Limb (tissue), 2 donors: Measurements from ENCODE around the gene NPR1.
A peak's percentile ranks its signal among the peaks of the same experiment; 100 is the strongest.
"Not testable (repeated sequence)": the region's sequence is repeated elsewhere in the genome, so short reads cannot be mapped to it uniquely, and the experiment has no call there.

Source experiments
- DNase-seq, 2 donors: peaks; one replicate each; pipeline ENCODE4 v3.0.0-alpha.2; 2016; ENCODE audit errors: extremely low spot score in 2 of 2

The NPR1 gene

DNA sequence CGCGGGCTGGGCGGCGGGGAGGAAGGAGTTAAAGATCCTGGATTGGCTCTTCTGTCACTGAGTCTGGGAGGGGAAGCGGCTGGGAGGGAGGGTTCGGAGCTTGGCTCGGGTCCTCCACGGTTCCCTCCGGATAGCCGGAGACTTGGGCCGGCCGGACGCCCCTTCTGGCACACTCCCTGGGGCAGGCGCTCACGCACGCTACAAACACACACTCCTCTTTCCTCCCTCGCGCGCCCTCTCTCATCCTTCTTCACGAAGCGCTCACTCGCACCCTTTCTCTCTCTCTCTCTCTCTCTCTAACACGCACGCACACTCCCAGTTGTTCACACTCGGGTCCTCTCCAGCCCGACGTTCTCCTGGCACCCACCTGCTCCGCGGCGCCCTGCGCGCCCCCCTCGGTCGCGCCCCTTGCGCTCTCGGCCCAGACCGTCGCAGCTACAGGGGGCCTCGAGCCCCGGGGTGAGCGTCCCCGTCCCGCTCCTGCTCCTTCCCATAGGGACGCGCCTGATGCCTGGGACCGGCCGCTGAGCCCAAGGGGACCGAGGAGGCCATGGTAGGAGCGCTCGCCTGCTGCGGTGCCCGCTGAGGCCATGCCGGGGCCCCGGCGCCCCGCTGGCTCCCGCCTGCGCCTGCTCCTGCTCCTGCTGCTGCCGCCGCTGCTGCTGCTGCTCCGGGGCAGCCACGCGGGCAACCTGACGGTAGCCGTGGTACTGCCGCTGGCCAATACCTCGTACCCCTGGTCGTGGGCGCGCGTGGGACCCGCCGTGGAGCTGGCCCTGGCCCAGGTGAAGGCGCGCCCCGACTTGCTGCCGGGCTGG lies at the start of gene NPR1:
NPR1 (plus strand) TSS at position 170 of the 818 bp plus-strand sequence; CDS start at position 591, 421 bp downstream.
- peak in 1 of 2 donors; percentile 56 for DNase-seq

DNA sequence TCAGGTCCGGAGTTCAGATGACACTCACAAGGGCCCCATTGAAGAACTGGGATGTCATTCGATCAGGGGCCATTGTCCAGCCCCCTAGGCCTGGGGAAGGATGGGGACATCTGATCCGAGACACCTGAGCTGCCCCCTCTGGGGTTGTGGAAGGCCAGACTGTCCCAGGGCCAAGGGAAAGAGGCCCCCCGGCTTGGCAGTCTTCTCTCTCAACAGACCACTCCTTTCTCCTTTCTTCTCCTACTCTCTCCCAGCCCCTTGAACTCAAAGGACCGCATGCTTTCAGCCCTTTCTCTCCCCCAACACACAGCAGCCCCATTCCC lies 49.2 kb upstream of the NPR1 start:
- no peak for DNase-seq

DNA sequence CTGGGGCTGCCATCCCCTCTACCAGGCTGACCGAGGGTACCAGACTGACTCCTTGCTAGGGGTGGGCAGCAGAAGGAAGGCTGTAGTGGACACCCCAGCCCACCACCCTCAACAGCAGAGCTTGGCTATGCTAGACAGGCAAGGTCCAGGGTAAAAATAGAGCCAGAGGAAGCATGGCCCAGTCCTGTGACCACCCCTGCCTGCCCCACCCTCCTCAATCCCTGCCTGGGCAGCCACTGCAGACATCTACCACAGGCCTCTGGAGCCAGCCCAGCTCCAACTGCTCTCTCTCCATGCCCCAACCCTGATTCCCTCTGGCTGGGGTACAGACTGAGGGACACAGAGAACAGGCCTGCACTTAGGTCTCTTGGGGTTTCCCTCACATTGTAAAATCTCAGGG lies 48.5 kb upstream of the NPR1 start:
- DNase-seq: no peak

DNA sequence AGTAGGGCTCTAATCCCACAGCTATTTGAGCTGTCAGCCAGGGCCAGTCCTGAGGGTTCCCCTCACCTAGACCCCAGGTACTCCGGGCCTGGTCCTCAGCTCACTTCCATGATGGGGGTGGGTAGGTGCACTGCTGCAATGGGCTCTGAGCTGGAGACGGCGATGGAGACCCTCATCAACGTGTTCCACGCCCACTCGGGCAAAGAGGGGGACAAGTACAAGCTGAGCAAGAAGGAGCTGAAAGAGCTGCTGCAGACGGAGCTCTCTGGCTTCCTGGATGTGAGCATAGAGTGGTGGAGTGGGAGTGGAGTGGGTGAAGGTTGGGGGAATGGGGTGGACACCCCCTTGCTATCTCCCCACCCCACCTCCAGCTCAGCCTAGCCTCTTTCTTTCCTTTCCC lies 48.1 kb upstream of the NPR1 start:
- no peak for DNase-seq

DNA sequence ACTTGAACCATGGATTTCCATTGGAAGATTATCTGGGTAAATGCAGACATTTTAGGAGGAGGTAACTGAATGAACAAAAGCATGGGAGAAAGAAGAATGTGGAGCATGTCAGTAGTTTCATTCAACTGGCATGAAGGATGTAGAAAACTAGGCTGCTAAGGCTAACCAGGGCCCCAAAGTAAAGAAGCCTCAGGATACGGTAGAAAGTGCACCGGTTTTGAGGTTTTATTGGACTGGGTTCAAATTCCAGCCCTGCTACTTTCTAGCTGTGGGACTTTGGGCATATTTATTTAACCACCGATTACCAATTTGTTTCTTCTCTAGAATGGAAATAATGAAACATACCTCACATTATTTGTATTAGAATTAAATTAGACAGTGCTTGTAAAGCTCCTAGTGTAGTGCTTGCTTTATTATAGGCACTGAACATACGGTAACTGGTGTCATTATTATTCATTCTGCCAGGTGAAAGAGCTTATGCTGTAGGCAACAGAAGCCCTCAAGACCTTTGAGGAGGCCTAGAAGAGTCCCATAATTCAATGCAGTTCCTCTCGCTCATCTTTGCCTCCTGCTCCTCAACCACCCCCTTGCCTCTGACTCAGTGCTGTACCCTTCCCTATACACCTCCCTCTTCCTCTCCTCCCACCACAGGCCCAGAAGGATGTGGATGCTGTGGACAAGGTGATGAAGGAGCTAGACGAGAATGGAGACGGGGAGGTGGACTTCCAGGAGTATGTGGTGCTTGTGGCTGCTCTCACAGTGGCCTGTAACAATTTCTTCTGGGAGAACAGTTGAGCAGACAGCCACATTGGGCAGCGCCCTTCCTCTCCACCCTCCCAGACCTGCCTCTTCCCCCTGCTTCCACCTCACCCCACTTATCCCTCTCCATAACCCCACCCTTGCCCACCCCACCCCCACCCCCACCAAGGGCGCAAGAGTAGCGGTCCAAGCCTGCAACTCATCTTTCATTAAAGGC lies 47.2 kb upstream of the NPR1 start:
- no peak for DNase-seq

DNA sequence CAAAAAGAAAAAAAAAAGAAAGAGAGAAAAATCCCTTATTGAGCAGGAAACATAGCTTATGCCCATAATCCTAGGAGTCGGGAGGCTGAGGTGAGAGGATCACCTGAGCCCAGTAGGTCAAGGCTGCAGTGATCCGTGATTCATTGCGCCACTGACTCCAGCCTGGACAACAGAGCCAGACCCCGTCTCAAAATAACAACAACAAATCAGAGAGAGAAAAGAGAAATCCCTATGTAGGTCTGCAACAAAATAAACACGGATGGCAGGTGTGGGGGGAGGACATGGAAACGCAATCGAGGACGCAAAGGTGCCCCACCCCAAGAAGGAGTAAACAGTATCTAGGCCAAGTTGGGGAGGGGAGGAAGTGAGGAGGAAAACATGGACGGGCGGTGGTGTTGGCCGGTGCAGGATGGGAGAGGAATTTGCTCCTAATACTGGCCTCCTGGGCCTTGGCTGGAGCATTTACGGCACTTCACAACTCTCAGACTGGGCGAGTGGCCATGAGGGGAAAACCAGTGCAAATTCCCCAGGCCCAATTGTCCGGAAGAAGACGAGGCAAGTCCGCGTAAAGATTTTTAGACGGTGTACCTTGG lies 45.2 kb upstream of the NPR1 start:
- peak in 1 of 2 donors; percentile 43 for DNase-seq

DNA sequence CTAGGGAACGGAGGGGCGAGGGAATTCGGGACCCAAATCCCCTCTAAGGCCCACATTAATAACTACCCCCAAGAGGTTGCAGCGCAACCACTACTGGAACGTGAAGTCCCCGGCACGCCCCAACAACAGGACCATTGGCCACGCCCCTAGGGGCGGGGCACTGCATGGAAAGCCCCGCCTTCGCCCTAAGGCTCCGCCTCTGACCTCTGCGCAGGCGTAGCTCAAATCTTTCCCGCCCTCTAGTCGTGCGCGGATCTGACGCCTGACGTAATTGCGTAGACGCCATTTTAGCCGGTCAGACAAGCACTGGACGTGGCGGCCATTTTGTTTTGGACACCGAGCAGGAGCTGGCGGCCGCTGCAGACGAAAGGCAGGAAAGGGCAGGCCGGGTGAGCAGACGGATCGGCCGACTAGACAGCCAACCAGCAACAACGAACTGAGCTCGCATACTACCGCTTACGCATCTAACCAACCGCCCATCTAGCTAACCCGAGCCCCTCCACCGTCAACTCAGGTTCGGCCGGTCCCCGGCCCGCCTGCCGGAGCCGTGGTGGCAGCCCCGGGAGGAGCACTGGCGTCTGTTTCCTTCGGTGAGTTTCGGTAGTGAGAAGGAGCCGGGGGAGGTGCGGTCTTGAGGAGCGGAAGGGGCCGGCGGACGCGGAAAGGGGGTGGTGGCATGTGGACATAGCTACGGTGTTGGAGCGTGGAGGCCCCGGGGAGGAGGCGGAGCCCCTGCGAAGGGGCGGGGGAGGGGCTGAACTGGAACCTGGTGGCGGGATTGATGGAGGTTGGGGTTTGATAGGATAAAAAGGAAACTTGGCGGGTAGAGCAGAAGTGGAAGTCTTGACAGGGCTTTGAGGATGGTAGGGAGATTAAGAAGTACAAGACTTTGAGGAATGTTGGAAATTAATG lies 44.5 kb upstream of the NPR1 start, which contains the start of gene CHTOP:
CHTOP (plus strand) TSS at position 313 of the 912 bp plus-strand sequence. CDS start 2,523 bp downstream, outside the sequence.
- DNase-seq: peak; percentile 97 to 98

DNA sequence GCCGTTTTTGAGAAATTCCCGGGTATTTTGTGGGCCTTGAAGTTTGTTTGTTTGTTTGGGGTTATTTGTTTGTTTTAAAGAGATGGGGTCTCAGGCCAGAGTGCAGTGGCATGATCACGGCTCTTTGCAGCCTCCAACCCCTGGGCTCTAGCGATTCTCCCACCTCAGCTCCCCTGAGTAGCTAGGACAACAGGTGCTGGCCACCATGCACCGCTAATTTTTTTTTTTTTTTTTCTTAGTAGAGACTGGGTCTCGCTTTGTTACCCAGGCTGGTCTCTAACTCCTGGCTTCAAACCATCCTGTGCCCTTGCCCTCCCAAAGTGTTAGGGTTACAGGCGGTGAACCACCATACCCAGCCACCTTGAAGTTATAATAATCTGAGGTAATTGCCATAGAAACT lies 42.6 kb upstream of the NPR1 start:
- no peak for DNase-seq

DNA sequence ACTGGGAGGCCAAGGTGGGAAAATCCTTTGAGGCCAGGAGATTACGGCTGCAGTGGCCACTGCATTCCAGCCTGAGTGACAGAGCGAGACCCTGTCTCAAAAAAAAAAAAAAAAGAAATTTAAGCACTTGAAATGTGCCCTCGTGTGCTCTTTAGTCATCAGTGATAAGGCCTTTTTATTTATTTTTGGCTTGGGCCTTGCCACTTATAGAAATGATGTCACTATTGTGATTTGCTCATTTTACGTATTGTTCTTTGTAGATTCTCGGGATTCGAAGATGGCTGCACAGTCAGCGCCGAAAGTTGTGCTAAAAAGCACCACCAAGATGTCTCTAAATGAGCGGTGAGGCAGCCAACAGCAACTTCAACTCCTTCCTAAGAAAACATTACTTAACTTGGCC lies 42.2 kb upstream of the NPR1 start:
- DNase-seq: no peak

DNA sequence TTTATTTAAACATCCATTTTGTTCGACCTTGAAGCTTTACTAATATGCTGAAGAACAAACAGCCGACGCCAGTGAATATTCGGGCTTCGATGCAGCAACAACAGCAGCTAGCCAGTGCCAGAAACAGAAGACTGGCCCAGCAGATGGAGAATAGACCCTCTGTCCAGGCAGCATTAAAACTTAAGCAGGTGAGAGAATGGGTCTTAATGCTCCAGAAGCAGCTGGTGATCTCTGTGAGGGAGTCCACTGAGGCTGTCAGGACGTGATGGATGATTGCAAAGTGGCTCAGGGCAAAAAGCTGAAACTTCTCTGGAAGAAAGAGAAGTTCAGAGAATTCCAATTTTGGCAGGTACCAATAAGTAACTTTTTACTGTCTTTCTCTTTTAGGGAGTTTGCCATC lies 40.2 kb upstream of the NPR1 start:
- DNase-seq: no peak

DNA sequence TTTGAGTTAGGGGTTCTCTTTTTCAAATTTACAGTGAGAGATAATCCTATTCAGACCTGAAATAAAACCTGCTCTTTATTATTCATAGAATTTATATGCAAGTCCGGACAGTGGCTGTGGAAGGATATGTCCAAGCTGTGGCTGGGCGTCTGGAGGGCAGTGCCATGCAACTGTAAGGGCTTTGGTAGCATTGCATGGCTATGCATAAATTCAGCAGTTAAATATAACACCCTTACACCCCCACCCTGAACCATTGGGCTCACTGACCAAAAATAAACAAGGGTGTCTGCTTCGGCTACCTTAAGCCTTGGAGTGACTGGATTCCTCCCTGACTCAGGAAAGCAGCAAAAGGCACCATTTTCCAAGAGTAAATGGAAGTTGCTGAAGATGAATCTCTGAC lies 39.2 kb upstream of the NPR1 start:
- DNase-seq: no peak

DNA sequence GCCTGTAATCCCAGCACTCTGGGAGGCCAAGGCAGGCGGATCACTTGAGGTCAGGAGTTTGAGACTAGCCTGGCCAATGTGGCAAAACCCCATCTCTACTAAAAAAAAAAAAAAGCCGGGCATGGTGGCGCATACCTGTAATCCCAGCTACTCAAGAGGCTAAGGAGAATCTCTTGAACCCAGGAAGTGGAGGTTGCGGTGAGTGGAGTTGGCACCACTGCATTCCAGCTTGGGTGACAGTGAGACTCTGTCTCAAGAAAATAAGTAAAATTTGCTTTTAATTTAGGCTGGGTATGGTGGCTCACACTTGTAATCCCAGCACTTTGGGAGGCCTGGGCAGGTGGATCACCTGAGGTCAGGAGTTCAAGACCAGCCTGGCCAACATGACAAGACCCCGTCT lies 38.3 kb upstream of the NPR1 start:
- DNase-seq: not testable (repeated sequence)

DNA sequence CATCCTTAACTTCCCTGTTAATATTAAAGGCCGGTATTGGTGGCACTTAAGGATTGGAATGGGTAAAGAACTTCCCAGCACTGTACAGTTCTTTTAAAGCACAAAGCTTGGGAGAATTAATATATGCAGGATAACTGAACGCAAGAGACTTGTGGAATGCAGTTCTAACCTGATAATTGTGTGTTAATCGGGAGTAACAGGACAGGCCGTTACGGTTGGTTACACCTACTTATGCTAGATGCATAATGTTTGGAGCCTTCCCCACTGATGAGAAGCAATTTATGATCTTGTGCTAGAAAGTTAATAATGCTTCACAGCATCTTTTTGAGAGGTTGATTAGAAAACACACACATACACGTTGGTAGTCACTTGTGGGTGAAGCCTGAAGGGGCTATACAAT lies 37.6 kb upstream of the NPR1 start:
- no peak for DNase-seq

DNA sequence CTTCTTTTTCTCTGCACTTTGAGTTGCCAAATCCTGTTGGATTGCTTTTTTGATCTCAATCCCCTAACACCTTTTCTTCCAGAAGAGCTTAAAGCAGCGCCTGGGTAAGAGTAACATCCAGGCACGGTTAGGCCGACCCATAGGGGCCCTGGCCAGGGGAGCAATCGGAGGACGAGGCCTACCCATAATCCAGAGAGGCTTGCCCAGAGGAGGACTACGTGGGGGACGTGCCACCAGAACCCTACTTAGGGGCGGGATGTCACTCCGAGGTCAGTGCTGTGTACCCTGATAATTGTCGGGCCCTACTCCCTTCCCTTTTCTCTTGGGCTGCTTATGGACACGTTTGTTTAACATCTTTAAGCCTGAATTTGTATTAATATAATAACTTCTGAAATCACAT lies 36.3 kb upstream of the NPR1 start:
- no peak for DNase-seq

DNA sequence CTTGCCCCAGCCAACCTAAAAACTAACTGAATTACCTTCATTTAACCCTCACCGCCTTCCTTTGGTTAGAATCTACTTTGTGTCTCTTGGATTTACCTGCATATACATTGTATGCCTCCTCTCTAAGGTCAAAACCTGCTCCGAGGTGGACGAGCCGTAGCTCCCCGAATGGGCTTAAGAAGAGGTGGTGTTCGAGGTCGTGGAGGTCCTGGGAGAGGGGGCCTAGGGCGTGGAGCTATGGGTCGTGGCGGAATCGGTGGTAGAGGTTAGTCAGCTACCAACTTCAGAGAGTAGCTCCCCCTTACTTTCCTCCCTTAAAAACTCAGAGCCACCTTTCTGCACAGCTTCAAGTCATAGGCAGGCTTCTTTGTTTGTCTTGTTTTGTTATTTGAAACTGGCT lies 35.4 kb upstream of the NPR1 start:
- DNase-seq: no peak

DNA sequence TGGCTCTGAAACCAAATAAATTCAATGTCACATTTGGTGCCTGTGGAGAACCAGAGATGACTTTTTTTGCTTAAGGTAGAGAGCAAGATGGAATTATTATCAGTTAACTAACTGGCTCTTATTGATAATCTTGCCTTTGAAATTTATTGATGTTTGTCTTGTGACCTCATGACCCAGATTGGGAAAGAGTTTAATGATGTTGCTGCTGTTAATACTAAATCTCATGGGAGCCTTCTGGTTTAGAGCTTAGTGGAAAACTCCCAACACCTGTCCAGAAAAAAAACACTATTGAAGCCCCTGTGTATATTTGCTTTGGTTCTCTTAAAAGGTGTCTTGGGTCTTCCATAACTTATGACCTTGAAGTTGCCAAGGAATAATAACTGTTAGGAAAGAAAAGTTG lies 34.7 kb upstream of the NPR1 start:
- no peak for DNase-seq

DNA sequence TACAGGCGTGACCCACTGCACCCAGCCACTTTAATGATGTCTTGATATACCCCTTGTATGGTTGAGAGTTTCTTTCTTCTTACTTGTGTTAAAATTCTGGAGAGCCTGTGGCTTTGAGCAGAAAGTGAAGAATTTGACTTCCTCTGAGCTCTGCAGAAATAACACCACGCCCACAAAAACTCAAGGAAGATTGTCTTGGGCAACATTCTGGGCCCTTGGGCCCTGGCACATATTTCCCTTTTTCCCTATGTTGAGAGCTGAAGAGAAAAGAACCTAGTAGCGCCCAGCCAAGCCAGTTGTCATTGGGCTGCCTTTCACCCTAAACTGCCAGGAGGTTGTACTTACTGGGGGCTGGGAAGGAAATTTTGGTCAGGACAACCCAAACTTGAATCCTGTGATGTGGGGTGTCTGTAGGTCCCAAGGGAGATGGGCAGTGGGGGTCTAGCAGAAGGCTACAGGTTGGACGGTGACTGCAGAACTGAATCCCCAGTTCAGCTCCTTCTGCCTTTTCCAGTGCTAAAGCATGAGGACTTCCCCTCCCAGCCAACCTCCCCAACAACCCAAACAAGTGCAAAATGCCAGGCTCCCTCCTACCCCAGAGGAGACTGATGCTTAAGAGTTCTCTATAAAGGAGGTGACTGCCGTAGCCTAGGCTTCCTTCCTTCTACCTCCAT lies 31.7 kb upstream of the NPR1 start:
- DNase-seq: no peak

DNA sequence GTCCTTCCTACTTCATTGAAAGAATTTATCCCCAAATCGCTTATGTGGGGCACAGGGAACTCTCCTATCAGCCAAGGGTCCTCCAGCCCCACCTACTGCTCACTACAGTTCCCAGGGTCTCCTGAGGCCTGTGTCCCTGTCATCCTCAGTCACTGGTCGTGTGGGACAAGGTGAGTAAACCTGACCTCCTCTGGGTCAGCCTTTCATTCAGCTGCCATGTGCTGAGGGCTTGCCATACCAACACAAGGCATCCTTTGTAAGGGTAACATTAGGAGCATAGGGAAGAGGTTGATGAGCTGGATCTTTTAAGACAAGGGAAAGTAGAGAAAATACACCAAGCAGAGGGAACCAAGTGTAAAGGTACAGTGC lies 31.2 kb upstream of the NPR1 start:
- DNase-seq: no peak

DNA sequence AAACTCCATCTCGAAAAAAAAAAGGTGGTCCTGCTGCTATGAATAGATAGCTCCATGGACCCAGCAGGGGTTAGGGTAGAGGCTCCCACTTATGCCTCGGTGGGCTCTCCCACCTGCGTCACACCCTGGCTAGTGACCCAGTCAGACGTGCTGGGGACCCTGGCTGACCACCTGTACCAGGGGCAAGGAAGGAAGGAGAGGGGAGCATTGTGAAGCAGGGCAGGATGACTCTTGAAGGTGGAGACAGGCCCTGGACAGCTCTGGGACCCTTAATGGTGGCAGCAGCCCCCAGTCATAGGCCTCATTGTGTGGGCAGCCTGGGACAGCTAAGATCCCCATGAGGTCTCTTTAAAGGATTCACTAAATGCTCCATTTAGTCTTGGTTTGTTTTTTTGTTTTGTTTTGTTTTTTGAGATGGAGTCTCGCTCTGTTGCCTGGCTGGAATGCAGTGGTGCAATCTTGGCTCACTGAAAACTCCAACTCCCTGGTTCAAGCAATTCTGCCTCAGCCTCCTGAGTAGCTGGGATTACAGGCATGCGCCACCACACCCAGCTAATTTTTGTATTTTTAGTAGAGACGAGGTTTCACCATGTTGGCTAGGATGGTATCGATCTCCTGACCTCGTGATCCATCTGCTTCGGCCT lies 30.4 kb upstream of the NPR1 start:
- DNase-seq: no peak
